ENCODE measurements around the gene SHANK2. TPM values are rescaled to one million over a fixed set of nuclear protein-coding genes. Genes with fewer than 3 reads are reported as not detected.

Gene SHANK2
- total RNA-seq, 1 donor from 2014 or later, result 10.9 TPM

DNA sequence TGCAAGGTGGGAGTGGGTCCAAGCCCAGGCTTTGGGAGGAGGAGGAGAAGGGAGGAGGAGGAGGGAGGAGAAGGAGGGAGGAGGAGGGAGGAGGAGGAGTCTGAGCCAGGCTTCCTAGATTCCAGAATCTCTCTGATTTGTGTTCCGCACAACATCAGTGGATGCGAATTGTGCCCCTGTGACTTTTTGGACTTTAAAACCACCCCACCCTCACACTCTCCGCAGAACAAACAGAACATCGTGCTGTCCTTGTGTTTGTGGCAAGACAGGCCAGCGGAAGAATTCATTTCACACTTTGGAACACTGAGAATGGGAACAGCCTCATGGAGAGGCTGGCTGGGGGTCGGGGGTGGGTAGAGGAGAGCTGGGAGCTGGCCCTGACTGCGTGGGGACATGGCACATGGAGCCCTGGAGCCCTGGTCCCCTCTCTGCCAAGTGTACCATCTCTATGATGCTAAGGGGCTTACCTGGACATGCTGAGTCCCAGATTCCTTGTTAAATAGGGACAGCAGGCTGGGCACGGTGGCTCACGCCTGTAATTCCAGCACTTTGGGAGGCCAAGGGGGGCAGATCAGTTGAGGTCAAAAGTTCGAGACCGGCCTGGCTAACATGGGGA is 16.4 kb upstream of the SHANK2 start:
- no peak overlapping the region for H3K4me3 ChIP-seq (ENCODE audit: low read depth, low read length)
- TF ChIP-seq, protein P1, sequence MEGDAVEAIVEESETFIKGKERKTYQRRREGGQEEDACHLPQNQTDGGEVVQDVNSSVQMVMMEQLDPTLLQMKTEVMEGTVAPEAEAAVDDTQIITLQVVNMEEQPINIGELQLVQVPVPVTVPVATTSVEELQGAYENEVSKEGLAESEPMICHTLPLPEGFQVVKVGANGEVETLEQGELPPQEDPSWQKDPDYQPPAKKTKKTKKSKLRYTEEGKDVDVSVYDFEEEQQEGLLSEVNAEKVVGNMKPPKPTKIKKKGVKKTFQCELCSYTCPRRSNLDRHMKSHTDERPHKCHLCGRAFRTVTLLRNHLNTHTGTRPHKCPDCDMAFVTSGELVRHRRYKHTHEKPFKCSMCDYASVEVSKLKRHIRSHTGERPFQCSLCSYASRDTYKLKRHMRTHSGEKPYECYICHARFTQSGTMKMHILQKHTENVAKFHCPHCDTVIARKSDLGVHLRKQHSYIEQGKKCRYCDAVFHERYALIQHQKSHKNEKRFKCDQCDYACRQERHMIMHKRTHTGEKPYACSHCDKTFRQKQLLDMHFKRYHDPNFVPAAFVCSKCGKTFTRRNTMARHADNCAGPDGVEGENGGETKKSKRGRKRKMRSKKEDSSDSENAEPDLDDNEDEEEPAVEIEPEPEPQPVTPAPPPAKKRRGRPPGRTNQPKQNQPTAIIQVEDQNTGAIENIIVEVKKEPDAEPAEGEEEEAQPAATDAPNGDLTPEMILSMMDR (conservative IDR thresholded peaks at IDR 0.05; ENCODE audit: low read depth, low read length), result no peak
- no peak for DNase-seq (ENCODE audit: low read depth)

DNA sequence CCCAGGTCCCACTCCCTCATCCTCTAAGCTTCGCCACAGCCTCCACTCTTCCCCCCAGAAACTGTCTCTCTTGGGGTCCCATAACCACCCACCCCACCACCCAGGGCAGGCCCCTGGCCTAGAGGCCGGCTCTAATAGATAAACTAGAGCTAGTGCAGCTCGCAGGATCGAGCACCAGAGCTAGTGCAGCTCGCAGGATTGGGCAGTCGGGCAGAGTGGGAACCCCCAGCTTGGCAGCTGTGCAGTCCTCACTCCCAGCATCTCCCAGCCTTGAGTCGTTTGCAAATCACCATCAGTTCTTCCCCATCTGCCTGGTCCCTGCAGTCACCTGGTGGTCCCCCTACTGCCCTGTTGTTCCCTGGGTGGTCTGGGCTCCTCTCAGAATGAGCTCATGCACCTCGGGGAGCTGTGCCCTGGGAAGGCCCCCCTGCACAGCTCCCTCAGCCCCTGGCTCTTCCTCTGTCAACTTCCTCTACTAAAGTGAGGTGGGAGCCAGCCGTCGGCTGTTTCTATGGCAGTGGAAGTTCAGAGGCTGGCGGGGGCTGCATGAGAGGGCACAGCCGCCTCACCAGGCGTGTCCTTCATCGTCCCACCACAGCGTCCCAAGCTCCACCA is 15.5 kb upstream of the SHANK2 start:
- no peak overlapping the region for H3K4me3 ChIP-seq (ENCODE audit: low read depth, low read length)
- TF ChIP-seq, protein P1 (conservative IDR thresholded peaks at IDR 0.05; ENCODE audit: low read depth, low read length), result no peak
- DNase-seq (ENCODE audit: low read depth), result no peak

DNA sequence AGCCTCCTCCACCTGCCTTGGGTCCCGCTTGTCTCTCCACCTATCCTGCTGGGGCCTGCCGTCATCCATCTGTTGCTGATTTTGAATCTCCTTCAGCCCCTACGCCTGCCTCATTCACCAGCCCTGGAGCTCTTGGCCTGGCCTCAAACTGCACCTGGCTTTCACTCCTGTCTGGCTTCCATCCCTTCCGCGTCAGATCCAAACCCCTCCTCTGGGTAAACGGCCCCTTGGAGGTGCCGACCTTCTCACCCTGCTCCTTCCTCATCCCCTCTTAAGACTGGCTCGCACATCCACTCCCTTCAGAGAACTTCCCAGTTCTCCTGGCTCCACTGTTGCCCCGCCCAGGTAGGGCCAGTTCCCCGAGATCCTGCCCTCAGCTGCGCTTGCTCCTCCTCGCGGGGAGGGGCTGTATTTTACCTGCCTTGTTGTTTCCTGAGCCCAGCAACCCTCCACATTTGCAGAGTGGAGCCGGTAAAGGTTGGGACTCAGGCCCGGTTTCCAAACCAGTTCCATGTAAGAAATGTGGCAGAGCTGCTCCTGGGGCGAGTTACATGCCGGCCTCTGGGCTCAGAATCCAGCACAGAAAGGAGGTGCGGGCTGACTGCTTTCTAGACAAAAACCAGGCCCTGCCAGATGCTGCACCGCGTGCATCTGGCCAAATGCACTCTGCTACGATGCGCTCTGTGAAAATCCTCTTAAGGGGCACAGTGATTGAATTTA is 13.9 kb upstream of the SHANK2 start:
- TF ChIP-seq, protein P1 (conservative IDR thresholded peaks at IDR 0.05; ENCODE audit: low read depth, low read length), result no peak
- no peak overlapping the region for H3K4me3 ChIP-seq (ENCODE audit: low read depth, low read length)
- DNase-seq (ENCODE audit: low read depth), result no peak

DNA sequence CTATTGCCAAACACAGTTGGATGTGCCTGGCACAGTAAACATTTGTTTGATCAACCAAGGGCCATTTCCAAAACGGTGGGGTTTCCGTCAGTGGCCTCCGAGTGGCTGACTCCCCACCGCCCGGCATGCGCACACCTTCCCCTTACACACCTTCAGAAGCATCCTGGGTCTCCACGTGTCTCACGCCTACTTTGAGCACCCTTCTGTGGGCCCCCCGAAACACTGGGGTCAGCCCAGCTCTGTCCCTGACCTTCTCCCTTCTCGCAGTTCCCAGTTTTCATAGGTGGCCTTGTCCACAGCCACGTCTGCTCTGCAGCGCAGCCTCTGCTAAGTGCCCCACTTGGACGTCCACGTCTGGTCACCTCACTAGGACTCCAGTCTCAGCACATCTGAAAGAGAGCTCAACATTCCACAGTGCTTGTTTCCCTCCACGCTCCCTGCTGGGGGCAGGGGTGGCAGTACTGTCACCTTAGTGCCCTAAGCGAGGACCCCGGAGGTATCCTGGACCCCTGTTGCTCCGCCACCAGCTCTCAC is 13.2 kb upstream of the SHANK2 start:
- no peak for DNase-seq (ENCODE audit: low read depth)
- H3K4me3 ChIP-seq (ENCODE audit: low read depth, low read length), result no peak overlapping the region
- TF ChIP-seq, protein P1 (conservative IDR thresholded peaks at IDR 0.05; ENCODE audit: low read depth, low read length), result no peak

DNA sequence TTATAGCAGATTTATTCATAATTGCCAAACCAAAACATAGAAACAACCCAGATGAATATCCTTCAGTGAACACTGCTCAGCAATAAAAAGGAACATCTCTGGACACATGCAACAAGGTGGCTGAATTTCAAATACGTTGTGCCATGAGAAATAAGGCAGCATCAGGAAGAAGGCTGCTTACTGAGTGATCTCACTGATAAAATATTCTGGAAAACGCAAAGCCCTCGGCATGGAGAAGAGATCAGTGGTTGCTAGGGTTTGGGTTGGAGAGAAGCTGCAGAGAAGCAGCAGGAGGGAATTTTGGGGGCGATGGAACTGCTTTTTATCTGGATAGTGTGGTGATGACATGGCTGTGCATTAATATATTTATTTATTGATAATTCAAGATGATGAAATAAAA is 11.0 kb upstream of the SHANK2 start:
- TF ChIP-seq, protein P1 (conservative IDR thresholded peaks at IDR 0.05; ENCODE audit: low read depth, low read length), result no peak
- H3K4me3 ChIP-seq (ENCODE audit: low read depth, low read length), result no peak overlapping the region
- no peak for DNase-seq (ENCODE audit: low read depth)

DNA sequence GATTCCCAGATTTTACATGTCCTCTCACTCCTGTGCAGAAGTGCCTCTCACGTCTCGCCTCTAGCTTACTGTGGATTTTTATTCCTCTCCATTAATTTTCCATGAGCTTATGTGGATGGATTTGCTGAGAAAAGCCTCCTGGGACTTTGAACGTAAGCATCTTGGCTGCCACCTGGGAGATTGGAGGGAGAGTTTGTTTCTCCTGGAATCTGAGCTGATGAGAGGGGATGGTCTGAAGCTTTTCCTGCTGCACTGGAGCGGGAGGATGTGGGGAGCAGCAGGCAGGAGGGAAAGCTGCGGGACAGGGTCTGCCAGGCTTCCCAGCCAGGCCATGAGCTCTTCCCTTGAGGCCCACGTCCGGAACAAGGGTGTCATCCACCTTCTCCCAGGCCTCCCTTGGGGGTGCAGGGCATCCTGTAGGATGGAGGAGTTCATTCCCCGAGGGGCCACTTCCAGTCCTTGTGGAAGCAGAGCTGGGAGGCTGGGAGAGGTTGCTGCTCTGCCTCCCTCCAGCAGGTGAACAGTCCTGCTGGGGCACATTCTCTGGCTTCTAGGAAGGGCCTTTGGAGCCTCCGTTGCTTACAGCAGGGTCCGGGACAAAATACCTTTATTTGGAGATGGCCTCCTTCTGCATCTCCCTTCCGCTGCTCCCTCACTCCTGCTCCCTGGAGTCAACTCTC is 3.6 kb upstream of the SHANK2 start:
- H3K4me3 ChIP-seq (ENCODE audit: low read depth, low read length), result no peak overlapping the region
- no peak for DNase-seq (ENCODE audit: low read depth)
- TF ChIP-seq, protein P1 (conservative IDR thresholded peaks at IDR 0.05; ENCODE audit: low read depth, low read length), result no peak
